ENCODE measurements around the gene PXDN. TPM values are rescaled to one million over a fixed set of nuclear protein-coding genes. Genes with fewer than 3 reads are reported as not detected.
"Not testable (repeated sequence)": the region's sequence is repeated elsewhere in the genome, so short reads cannot be mapped to it uniquely, and the experiment has no call there.

The PXDN gene
- total RNA-seq, 1 experiment from 2014 or later = 96.1 TPM

DNA sequence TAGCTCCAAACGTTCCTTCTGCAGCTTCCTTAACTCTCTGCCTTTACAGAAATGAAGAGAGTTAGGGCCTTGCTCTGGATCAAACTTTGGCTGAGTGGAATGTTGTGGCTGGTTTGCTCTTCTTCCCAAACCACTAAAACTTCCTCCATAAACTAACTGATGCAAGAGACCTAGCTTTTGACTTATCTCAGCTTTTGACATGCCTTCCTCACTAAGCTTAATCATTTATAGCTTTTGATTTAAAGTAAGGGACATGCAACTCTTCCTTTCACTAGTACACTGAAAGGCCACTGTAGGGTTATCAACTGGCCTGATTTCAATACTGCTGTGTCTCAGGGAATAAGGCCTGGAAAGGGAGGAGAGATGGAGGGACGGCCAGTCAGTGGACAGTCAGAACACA, 8.3 kb downstream of the PXDN start:
- ChIA-PET POLR2A (interaction anchor here (1.0 to 1.6 kb wide), 4 partner anchors 9 to 107 kb away, joined by 3 read pairs; no protein-coding TSS in a partner anchor), CTCF (interaction anchor here (0.6 to 1.8 kb wide), 3 partner anchors 15 to 61 kb away, joined by 3 to 6 read pairs (median 5); no protein-coding TSS in a partner anchor)
- Mint-ChIP-seq H3K4me3 (ENCODE audit: unreplicated experiment) (no peak overlapping the region), H3K36me3 (ENCODE audit: insufficient read depth, unreplicated experiment) (peaks cover 14% of the 10 kb centered on the region), H3K27ac (ENCODE audit: low read depth, unreplicated experiment) (peak overlapping the region; percentile 40), H3K4me1 (ENCODE audit: insufficient read depth, unreplicated experiment) (peaks cover 19% of the 10 kb centered on the region), H3K27me3 (ENCODE audit: insufficient read depth, unreplicated experiment) (no peaks in the 10 kb centered on the region), H3K9me3 (ENCODE audit: unreplicated experiment) (no peaks in the 10 kb centered on the region)
- BruUV-seq (replicated peaks) = no TSS peak
- intact Hi-C loops (cut with micrococcal nuclease) = no loop called here
- DNase-seq (ENCODE audit: unreplicated experiment) = no peak
- TF ChIP-seq, protein P1, sequence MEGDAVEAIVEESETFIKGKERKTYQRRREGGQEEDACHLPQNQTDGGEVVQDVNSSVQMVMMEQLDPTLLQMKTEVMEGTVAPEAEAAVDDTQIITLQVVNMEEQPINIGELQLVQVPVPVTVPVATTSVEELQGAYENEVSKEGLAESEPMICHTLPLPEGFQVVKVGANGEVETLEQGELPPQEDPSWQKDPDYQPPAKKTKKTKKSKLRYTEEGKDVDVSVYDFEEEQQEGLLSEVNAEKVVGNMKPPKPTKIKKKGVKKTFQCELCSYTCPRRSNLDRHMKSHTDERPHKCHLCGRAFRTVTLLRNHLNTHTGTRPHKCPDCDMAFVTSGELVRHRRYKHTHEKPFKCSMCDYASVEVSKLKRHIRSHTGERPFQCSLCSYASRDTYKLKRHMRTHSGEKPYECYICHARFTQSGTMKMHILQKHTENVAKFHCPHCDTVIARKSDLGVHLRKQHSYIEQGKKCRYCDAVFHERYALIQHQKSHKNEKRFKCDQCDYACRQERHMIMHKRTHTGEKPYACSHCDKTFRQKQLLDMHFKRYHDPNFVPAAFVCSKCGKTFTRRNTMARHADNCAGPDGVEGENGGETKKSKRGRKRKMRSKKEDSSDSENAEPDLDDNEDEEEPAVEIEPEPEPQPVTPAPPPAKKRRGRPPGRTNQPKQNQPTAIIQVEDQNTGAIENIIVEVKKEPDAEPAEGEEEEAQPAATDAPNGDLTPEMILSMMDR (IDR thresholded peaks at IDR 0.05; ENCODE audit: unreplicated experiment) = no peak

DNA sequence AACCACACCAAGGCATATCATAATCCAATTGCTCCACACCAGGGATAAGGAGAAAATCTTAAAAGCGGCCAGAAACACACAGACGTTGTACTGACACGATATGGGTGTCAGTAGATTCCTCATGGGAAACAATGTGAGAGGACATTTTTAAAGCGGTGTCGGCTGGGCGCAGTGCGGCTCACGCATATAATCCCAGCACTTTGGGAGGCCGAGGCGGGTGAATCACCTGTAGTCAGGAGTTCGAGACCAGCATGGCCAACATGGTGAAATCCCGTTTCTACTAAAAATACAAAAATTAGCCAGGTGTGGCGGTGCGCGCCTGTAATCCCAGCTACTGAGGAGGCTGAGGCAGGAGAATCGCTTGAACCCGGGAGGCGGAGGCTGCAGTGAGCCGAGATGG, 11.0 kb downstream of the PXDN start:
- CTCF ChIA-PET = interaction anchor here (1.8 to 3.9 kb wide), 2 partner anchors 9 to 58 kb away, joined by 6 to 38 read pairs; no protein-coding TSS in a partner anchor
- H3K27me3 Mint-ChIP-seq (ENCODE audit: insufficient read depth, unreplicated experiment); BruUV-seq (replicated peaks); DNase-seq (ENCODE audit: unreplicated experiment); H3K4me3 Mint-ChIP-seq (ENCODE audit: unreplicated experiment); intact Hi-C loops (cut with micrococcal nuclease); H3K9me3 Mint-ChIP-seq (ENCODE audit: unreplicated experiment); H3K36me3 Mint-ChIP-seq (ENCODE audit: insufficient read depth, unreplicated experiment): not testable (repeated sequence)
- Mint-ChIP-seq H3K4me1 (ENCODE audit: insufficient read depth, unreplicated experiment) (peaks cover 38% of the 10 kb centered on the region), H3K27ac (ENCODE audit: low read depth, unreplicated experiment) (peak overlapping the region; percentile 99)
- POLR2A ChIA-PET = interaction anchor here (0.5 to 5.1 kb wide), 5 partner anchors 9 to 1828 kb away, joined by 3 to 48 read pairs (median 7); no protein-coding TSS in a partner anchor

DNA sequence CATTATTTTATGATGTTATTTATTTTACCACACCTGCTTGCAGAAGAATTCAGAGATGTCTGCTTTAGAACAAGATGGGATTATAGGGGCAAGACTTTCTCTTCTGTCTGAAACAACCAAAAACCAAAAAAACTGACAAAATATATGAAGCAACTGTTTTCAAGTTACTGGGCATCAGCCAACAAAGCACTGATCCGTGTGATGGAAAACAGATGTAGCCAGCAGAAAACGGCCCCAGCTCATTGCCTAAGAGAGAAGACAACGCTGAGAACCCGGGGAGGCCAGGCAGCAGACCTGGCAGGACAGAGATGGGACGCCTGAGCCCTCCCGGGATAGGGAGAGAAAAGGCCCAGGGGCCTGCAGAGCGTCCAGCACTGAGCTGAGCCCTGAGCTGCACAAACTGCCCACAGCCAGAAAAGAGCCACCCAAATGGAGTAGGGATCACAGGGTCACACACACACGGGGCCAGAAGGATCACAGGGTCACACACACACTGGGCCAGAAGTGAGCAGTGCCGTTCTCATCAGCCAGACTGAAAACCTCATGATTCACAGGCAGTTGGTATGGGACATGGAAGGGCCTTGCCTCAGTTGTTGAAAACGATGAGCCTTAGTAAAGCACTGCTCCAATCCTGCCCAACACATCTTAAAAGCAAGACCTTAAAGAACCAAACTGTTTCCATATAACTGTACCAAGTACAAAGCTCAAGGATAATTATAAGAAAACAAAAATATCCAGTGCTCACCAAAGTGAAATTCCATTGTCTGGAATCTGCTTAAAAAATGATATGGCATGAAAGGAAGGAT, 12.1 kb downstream of the PXDN start:
- H3K27ac Mint-ChIP-seq (ENCODE audit: low read depth, unreplicated experiment) = peak overlapping the region; percentile 99
- POLR2A ChIA-PET = interaction anchor here (0.6 to 5.1 kb wide), 11 partner anchors 9 to 1626 kb away, joined by 3 to 48 read pairs (median 7); partner anchors contain the start of gene TMEM18

DNA sequence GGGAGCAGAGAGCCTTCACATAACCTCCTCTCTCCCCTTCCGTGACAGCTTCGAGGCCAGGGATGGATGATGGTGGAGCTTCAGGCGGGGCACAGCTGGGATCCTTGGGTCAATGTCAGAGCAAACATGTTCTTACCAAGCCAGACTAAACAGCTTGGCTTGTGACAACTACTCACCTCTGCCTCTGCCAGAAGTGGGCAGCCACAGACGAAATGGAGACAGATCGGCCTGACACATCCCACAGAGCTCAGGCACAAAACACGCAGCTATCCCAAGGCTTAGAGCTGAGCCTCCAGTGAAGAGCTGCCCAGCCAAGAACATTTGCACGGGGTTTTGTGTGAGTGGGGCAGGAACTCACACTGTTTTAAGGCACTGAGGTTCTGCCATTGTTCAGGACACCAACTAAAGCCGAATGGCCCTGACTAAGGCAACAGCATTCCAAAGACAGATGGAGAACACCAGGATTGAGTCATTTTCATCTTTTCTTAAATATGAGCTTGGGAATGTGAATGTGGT, 12.8 kb downstream of the PXDN start:
- CTCF ChIA-PET = interaction anchor here (0.6 to 3.9 kb wide), 15 partner anchors 10 to 180 kb away, joined by 3 to 38 read pairs (median 5); partner anchors contain the start of gene PXDN
- Mint-ChIP-seq H3K36me3 (ENCODE audit: insufficient read depth, unreplicated experiment) (peaks cover 12% of the 10 kb centered on the region), H3K27ac (ENCODE audit: low read depth, unreplicated experiment) (peak overlapping the region; percentile 99), H3K9me3 (ENCODE audit: unreplicated experiment) (no peaks in the 10 kb centered on the region), H3K27me3 (ENCODE audit: insufficient read depth, unreplicated experiment) (no peaks in the 10 kb centered on the region), H3K4me3 (ENCODE audit: unreplicated experiment) (peak overlapping the region; percentile 48), H3K4me1 (ENCODE audit: insufficient read depth, unreplicated experiment) (peaks cover 38% of the 10 kb centered on the region)
- no TSS peak for BruUV-seq (replicated peaks)
- peak; percentile 29 for DNase-seq (ENCODE audit: unreplicated experiment)
- POLR2A ChIA-PET = interaction anchor here (0.5 to 5.1 kb wide), 12 partner anchors 9 to 1626 kb away, joined by 3 to 48 read pairs (median 8); partner anchors contain the start of gene TMEM18
- TF ChIP-seq, protein P1 (IDR thresholded peaks at IDR 0.05; ENCODE audit: unreplicated experiment) = no peak
- intact Hi-C loops (cut with micrococcal nuclease) = no loop called here

More for the DNA sequence above, 12.1 kb downstream of the PXDN start:
- Mint-ChIP-seq H3K27me3 (ENCODE audit: insufficient read depth, unreplicated experiment) (no peaks in the 10 kb centered on the region), H3K4me1 (ENCODE audit: insufficient read depth, unreplicated experiment) (peaks cover 38% of the 10 kb centered on the region), H3K36me3 (ENCODE audit: insufficient read depth, unreplicated experiment) (peaks cover 9% of the 10 kb centered on the region), H3K4me3 (ENCODE audit: unreplicated experiment) (peak overlapping the region; percentile 48), H3K9me3 (ENCODE audit: unreplicated experiment) (no peaks in the 10 kb centered on the region)
- TF ChIP-seq, protein P1 (IDR thresholded peaks at IDR 0.05; ENCODE audit: unreplicated experiment) = no peak
- peak; percentile 57 for DNase-seq (ENCODE audit: unreplicated experiment)
- intact Hi-C loops (cut with micrococcal nuclease) = no loop called here
- CTCF ChIA-PET = interaction anchor here (0.7 to 3.9 kb wide), 11 partner anchors 10 to 181 kb away, joined by 3 to 38 read pairs (median 7); partner anchors contain the start of gene PXDN
- no TSS peak for BruUV-seq (replicated peaks)
